NCI-H1417 (cell line): Measurements from ENCODE around the gene MYOD1.

ENCODE experiments used
- DNase-seq, 3 experiments: peaks; one replicate each; lab custom pipeline; 2025; lab: John Stamatoyannopoulos, UW

Gene MYOD1

DNA sequence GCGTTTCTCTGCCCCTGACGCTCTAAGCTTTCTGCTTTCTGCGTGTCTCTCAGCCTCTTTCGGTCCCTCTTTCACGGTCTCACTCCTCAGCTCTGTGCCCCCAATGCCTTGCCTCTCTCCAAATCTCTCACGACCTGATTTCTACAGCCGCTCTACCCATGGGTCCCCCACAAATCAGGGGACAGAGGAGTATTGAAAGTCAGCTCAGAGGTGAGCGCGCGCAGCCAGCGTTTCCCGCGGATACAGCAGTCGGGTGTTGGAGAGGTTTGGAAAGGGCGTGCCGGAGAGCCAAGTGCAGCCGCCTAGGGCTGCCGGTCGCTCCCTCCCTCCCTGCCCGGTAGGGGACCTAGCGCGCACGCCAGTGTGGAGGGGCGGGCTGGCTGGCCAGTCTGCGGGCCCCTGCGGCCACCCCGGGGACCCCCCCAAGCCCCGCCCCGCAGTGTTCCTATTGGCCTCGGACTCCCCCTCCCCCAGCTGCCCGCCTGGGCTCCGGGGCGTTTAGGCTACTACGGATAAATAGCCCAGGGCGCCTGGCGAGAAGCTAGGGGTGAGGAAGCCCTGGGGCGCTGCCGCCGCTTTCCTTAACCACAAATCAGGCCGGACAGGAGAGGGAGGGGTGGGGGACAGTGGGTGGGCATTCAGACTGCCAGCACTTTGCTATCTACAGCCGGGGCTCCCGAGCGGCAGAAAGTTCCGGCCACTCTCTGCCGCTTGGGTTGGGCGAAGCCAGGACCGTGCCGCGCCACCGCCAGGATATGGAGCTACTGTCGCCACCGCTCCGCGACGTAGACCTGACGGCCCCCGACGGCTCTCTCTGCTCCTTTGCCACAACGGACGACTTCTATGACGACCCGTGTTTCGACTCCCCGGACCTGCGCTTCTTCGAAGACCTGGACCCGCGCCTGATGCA lies at the start of gene MYOD1:
MYOD1 (plus strand) TSS at position 544 of the 910 bp plus-strand sequence; CDS start at position 756, 212 bp downstream.
- peak in 2 of 3 experiments; percentile 34 to 47 for DNase-seq

DNA sequence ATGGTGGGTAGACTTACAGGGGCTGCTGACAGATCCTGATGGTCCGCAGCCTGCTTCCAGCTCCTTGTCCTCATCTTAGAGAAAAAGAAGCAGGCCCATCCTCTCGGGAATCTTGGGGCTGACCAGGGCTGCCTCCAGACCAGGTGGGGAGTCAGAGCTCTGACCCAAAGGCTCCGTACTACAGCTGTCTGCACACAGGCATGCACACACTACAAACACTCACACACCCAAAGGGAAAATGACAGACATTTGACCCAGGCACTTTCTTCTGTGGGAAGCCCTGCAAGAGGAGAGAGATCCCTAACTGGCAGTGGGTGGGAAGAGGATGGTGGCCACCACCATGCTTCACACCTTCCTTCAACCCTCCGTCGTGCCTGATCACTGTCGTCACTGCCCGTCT lies 46.9 kb upstream of the MYOD1 start:
- DNase-seq: no peak

DNA sequence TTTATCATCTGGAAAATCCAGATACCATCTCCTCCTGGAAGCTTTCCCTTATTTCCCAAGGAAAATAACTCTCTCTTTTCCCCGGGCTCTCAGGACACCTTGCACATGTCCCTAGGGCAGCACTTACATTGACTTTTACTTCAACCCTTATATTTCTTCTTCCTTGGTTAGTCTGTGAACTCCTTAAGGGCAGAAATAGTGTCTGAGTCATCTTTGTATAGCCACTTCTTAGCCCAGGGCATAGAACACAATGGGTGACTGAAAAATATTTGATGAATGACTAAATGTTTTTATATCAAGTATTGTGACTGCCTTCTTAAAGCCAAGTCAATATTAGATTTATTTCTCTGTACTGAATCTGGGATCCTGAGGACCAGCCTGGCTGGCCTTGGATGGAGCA lies 45.4 kb upstream of the MYOD1 start:
- no peak for DNase-seq

DNA sequence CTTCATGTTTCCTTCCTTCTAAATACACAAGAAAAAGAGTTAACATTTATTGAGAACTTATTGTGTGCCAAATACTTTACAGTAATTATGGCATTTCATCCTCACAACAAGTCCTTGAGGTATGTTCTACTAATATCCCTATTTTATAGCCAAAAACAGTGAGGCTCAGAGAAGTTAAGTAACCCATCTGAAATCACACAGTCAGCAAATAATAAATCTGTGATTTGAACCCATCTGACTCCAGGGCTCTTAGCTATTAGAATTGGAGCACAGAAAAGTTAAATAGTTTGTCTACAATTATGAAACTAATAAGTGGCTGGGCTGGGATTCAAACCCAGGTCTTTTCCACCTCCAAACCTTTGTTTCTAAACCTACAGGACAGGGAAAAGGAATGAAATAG lies 36.5 kb upstream of the MYOD1 start:
- DNase-seq: no peak

DNA sequence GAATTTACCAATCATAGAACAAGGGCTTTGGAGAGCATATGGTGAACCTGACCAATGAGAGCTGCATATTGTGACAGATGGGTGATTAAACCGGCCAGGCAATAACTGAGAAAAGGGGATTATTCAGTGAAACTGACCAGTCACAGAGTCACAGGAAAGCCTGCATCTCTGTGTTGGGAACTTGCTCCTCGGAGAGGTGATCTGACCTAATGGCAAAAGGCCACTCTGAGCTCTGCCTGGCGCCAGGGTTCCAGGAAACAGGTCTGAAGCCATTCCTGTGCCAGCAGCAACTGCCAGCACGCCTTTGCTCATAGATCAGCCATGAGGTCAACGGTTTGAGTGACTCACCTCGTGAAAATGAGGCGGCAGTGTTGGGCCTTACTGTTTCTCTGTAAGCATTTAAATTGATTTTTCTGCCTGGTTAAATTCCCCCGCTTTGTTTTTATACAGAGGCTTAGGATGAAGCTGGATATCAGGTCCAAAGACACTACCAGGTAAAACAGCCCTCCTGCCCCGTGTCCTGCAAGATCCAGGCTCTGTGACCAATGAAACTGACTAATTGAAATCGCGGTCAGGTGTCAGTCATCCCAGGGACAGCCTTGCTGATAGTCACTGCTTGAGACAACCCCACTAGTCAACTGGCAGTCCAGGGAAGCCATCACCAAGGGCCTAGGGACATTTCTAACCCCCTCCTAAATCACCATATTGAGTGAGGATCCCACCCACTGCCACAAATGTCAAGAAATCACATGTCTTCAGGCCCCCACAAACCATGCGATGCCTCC lies 35.8 kb upstream of the MYOD1 start:
- DNase-seq: no peak

DNA sequence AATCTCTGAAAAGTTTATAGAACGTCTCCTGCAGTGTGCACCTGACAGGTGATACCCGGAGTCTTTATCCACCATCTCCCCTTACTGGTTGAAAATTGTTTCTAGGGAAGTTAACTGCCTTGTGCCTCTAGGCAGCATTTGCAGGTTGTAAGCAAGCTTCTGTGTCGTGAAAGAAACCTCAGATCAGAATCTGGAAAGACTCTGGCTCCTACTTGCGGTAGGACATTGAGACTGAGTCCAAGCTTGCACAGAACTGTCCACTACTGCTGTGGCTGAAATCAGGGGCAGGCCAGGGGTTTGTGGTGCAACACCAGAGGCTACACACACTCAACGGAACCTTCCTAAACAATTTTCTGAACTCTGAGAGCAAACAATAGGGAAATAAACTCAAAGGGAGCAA lies 34.8 kb upstream of the MYOD1 start:
- no peak for DNase-seq

DNA sequence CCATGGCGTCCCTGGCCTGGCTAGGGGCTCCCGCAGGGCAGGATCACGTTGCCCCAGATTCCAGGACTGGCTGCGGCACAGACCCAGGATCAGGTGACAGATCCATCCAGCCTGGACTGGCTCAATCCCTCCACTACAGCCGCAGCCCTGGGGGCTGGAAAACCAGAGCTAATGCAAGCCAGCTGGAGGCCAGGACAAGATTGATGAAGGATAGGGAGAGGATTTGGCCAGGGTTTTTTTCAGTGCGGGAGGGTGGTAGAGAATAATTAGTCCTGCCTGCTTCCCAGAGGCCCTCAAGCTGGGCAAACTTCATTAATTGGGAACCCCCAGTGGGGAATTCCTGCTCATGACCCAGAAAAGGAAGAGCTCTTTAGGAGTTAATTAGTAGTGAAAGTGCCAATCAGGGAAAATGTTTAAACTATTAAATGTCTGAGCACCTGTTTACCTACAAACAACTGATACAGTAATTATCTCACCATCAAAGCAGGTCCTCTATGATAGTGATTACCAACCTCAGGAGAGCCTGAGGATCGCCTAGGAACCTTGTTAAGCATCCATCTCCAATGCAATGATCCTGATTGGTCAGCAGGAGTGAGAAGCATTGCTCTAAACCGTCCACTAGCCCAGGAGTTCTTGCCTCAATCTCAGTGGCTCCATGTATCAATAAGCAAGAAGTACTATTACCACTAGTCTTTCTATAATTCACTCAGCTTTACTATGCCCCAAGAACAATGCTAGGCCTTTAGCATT lies 33.0 kb upstream of the MYOD1 start:
- DNase-seq: peak in 2 of 3 experiments; percentile 56 to 86

DNA sequence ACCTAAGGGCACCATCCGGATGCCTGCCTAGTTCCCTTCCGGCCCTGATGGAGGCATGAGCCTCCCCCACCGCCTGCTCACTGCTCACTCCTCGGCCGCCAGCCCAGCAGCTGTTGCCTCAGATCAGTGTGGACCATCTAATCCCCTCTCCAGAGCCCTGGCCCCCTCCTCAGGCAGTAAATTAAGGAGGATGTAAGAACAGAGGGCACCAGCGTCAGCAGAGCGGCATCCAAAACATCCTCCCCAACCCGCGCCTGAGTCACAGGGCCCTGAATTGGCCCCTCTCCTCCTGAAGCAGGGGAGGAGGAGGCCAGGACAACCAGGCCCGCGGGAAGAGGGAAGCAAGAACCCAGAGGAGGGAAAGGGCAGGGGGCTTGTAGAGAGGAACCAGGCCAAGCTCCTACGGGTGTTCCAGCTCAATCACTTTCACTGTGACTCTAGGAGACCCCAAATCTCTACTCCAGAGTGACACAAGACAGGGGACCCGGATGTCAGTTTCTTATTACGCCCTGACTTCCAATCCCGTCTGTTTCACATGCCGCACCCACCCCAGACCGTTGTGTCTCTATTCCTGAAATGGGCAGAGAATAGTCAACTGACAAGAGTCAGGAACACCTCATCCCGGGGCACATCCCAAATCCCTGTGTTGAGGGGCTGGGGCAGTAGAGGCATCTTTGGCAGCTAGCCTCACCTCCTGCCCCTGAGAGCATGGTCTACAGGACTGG lies 31.3 kb upstream of the MYOD1 start:
- no peak for DNase-seq

DNA sequence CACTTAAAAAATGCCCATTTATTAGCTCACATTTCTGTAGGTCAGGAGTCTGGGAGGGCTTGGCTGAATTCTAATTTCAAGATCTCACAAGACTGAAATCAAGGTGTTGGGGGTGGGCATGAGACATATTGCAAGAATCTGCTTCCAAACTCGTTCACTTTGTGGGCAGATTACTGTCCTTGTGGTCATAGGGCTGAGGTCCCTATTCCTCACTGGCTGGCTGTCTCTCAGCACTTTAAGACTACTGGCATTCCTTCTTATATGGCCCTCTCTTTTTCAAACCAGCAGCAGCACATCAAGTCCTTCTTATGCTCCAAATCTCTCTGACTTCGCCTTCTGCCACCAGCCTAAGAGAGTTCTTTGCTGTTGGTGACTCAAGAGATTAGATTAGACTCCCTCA lies 27.8 kb upstream of the MYOD1 start:
- no peak for DNase-seq

DNA sequence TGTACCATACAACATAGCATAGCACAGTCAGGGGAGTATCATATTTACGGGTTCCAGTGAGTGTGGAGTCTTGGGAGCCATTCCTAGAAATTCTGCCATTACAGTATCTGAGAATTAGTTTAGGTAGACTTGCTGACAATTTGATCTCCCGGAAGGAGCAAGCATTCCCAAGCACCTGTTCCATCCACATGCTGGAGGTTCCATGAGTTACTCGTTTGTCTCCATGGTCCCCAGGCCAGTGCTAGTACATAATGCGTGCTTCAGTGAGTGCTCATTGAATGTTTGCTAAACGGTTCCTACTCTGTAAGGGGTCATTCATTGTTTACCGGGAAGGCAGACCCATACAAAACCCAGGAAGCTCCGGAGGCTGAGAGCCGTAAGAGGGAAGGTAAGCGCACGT lies 27.4 kb upstream of the MYOD1 start:
- DNase-seq: peak in 2 of 3 experiments; percentile 8 to 52

DNA sequence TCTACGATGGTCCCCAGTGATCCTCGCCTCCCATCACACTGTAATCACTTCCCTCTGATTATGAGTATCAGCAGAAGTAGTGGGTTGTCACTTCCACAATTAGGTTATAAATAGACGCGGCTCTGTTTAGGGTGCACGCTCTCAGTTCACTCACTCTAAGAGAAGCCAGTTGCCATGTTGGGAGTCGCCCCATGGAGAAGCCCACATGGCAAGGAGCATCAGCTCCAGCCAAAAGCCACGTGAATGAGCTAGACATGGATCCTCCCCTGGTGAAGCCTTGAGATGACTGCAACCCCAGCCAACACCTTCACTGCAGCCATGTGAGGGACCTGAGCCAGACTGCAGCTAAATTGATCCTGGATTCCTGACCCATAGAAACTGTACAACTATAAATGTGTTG lies 26.4 kb upstream of the MYOD1 start:
- DNase-seq: no peak

DNA sequence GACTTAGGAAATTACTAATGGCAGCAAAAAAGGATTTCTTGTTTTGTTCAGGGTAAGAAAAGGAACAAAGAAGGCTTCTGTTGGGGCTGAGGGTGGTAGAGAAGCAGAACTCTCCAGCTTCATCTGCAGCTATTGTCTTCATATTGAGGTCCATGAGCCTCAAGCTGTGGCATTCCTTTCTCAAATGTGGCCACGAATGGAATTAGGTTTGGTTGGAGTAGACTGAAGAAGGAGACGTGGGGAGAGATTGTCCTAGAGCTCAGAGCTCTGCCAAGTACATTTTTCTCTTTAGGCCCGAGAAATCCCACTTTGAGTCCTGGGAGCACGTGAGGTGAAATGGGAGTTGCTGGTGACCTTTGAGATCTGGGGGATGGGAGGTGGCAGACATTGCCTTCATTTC lies 25.8 kb upstream of the MYOD1 start:
- DNase-seq: no peak

DNA sequence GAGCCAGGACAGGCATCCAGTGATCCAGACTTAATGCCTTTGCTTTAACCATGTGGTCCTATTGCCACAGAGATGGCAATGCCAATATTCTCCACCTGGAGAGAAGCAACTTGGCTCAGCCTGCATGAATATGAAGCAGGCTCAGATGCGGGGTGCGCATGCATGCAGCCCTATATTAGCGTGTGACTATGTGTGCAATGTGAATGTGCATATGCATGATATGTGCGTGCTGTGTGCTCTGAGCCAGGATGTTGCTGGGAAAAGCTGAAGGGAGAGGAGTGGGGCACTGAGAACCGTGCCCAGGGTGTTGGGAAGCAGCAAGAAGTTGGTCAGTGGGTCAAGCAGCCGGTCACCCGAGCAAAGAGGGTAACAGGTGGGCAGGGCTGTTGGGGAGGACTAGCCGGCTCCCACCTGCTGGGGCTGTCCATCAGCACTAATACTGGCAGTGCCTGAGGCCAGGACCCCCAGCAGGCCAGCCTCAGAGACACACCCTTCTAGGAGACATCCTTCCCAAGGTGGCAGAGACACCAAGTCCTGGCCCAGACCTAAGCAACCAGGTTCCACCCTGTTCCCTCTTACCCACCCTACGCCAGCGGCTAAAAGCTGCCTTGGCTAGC lies 24.8 kb upstream of the MYOD1 start:
- DNase-seq: no peak

DNA sequence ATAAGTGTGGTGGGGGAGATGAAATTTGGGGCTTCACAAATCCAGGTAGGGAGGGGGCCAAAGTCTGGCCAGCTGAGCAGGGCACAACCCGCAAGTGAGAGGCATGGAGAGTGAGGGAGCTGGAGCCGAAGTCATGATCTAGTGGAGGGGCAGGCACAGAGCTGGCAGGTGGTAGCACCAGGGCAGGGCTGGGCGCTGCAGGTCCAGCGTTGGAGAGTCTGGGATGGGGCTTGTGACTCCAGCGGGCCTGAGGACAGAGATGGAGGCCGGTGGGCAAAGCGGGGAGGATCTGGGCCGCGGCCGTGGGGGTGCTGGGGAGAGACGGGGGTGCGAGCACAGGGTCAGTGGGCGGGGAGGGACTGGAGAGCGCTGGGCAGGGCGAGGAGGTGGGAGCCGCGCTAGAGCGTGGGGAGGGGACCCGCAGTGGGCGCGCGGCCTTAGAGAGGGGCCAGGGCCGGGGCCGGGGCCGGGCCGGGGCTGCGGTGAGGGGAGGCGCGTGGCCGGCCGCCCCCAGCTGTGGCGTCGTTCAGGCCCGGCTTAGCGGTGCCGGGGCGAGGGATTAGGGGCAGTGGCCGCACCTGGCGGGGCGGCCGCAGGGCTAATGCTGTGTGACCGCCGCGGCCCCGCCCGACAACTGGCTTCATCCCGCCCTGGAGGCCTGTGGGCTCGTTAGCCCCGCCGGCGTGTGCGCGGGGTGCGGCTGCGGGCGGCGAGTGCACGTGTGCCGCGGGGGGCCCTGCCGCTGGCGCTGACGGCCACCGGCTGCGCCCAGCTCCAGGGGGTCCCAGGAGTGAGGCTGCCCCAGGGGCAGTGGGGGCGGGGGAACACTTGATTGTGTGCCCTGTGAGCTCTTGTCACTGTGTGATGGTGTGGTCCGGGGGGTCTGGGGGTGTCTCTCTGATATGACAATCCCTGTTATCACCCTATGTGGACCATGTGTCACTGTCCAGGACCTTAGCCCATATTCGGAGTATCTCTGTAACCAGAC lies 23.6 kb upstream of the MYOD1 start:
- DNase-seq: peak in 2 of 3 experiments; percentile 43 to 44

DNA sequence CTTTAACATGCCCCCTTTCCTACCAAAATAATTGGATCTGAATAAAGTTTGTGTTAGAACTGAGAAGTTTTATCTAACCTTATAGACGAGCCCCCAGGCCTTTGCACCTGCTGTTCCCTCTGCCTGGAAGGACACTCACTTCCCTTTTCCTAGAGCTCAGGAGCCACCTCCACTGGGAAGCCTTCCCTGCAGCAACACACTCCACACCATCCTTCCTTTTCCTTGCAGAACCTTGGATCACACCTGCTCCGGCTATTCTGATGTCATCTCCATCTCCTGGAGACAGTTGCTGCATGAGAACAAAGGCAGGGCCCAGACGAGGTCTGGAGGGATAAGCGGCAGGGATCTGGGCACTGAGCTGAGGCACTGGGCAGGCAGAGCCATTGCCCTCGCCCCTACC lies 22.6 kb upstream of the MYOD1 start:
- no peak for DNase-seq

DNA sequence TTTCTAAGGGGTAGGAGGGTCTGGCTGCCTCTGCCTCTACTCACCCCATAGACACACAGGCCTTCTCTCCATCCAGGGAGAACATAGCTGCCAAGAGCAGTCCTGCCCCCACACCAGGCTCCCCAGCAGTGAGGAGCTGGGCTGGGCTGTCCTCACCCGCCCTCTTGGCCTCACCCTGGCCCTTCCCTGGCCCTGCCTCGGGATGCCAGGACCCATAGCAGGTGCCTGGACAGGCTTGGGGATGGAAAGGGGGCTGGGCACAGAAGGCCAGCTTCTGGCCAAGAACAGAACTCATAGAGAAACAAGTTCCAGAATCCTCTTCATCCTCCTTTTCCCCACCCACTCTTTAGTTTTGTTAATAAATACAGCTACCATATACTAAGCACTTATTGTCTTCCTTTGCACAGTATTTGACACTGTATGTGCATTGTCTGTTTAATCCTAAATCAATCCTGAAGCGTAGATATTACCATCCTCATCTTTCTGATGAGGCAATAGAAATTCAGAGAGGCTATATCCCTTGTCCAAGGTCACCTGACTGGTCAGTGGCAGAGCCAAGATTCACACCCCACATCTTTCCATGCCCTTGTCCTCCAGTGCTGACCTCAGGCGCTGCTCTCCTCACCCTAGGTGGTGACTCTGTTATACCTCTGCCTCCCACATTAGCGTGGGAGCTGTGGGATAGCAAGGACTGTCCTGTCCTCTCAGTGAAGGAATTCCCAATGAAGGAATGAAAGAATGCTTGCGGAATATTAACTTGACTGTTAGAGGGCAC lies 22.0 kb upstream of the MYOD1 start:
- DNase-seq: no peak

DNA sequence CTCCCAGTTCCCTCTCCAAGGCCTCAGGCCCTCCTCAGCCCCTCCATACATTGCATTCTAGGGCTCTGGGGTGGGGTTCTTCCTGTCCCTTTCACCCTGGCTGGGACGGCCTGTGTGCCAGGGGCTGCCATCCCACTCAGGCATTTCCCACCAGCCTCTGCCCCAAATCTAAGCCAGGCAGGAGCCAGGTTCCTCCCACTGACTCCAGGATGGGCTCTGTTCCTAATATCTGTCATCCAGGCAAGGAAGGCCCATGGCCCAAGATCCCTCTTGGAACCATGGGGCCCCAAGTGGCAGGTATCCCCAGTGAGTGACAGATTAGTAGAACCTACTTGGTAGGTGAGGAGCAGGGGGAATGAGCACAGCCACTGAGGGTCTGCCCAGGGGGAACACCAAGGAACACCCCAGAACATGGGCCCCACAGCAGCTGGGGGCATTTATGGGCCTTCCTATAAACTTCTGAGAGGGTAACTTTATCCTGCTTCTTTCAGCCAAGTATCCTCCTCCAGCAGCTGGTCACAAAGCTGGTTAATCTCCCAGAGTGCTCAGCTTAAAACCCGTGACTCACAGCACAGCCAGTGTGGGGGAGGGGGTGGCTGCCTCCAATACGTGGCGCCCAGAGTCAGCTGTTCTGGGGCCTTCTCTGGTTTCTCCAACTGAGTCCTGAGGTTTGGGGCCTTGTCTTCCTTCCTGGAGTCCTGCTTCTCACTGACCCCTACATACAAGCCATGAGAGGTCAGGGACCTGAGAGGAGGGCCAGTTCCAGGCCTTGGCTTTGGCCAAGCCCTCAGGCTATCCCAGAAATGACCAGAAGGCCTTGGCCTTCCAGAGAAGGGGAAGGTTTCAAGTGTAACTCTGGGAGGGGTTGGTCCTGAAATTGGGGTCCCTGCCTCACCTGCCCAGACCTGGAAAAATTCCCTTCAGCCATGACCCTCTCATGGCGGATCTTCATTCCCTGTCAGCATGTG lies 19.9 kb upstream of the MYOD1 start:
- no peak for DNase-seq

DNA sequence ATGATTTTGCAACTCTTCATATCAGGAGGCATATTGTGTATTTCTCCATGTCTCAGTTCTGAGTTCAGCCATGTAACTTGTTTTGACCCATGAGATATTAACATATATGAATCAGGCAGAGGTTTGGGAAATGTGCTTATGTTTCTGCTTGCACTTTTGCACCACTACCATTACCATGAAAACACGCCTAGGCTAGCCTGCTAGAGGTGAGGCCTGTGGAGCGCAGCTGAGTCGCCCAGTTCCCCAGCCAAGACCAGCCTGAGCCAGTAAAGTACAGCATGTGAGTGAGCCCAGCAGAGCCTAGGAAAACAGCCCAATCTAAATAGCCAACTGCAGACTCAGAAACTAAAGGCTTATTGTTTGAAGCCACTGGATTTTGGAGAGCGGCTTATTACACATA lies 18.4 kb upstream of the MYOD1 start:
- DNase-seq: no peak
